Heart left ventricle (tissue), 13 donors: ENCODE results near the gene RIMOC1.

Experiments used
- POLR2A ChIP-seq, 2 donors: fragments of 450-650 bp; IDR thresholded peaks; one replicate each; pipeline ENCODE4 v1.6.1; 2017; ENCODE audit warnings: antibody characterized with exemption in 2 of 2, mild to moderate bottlenecking in 2 of 2, moderate library complexity in 2 of 2
- TF ChIP-seq, protein P1 (sequence below), 12 donors: fragments of 200-600 bp; sonication (generic) in 4 of 12; IDR thresholded peaks; one replicate each; pipeline versions ENCODE4 v1.5.0 to v1.8.0; 2018 to 2022; ENCODE audit warnings: antibody characterized with exemption in 12 of 12, mild to moderate bottlenecking in 5 of 12
- donor health status: ischemic (EF 13 %, LVEDD 7.1; RV severe dilation, severe dysfunction).
- donor health status: DM: no; HTN: yes; CAD: no.
- donor health status: DM: no; HTN: no; CAD: no.
- donor health status: ischemic (EF 25% LVEDD 6.9; RV normal size, moderate dysfunction).
- donor health status: ischemic (EF 25% LVEDD 5.7; RV mildly dilated, moderate dysfunction).
- donor health status: ischemic (EF 35%, LVEDD 5.7; RV mildly dilated, moderate dysfunction).
- donor health status: nonischemic (EF 11% LVEDD 7.7; RV severe dilation, severe dysfunction).
- donor health status: DM: yes; HTN: yes; CAD: no.
- donor health status: PGD.
- donor health status: ischemic (EF 29% LVEDD 5.4; RV normal size, mild dysfunction).
- donor health status: nonischemic (EF 23%, LVEDD 6.1; RV moderate dilation, normal function).

DNA sequence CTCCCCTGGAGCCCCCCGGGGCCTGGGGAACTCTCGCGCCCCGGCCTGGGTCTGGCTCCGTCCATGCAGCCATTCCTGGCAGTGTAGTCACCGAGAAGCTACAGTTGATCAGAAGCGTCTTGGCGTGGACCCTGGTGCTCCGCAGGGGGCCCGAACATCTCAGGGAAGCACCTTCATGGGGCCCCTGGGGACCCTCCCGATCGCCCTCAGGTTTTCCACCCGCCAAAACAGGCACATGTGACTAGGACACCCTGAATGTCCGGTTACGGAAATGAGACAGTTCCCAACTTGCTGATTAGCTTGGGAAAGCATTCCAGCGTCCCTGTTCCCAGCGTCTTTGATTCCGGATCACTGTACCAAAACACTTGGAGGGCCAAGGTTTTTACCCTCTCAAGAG is 21.4 kb downstream of the RIMOC1 start:
- TF ChIP-seq, protein P1, sequence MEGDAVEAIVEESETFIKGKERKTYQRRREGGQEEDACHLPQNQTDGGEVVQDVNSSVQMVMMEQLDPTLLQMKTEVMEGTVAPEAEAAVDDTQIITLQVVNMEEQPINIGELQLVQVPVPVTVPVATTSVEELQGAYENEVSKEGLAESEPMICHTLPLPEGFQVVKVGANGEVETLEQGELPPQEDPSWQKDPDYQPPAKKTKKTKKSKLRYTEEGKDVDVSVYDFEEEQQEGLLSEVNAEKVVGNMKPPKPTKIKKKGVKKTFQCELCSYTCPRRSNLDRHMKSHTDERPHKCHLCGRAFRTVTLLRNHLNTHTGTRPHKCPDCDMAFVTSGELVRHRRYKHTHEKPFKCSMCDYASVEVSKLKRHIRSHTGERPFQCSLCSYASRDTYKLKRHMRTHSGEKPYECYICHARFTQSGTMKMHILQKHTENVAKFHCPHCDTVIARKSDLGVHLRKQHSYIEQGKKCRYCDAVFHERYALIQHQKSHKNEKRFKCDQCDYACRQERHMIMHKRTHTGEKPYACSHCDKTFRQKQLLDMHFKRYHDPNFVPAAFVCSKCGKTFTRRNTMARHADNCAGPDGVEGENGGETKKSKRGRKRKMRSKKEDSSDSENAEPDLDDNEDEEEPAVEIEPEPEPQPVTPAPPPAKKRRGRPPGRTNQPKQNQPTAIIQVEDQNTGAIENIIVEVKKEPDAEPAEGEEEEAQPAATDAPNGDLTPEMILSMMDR (IDR thresholded peaks at IDR 0.05): no peak
- no peak for TF ChIP-seq POLR2A (IDR thresholded peaks at IDR 0.05)
